Measurements from ENCODE around the gene NEK2.
"Not testable (repeated sequence)": the region's sequence is repeated elsewhere in the genome, so short reads cannot be mapped to it uniquely, and the experiment has no call there.

Gene NEK2

GRCh38 chr1:211695135-211695816, 19.9 kb upstream of the NEK2 start:
- DNase-seq (ENCODE audit: low read depth), result no peak

- not testable (repeated sequence) for DNase-seq (ENCODE audit: low read depth)
Measured at GRCh38 chr1:211693911-211694310, 18.5 kb upstream of the NEK2 start.

- no peak for DNase-seq (ENCODE audit: low read depth)
Measured at GRCh38 chr1:211688421-211688820, 13.0 kb upstream of the NEK2 start.

- DNase-seq (ENCODE audit: low read depth), result no peak
Measured at GRCh38 chr1:211687462-211688215, 12.2 kb upstream of the NEK2 start.

GRCh38 chr1:211685823-211686222, 10.4 kb upstream of the NEK2 start:
- DNase-seq (ENCODE audit: low read depth), result peak; percentile 9

GRCh38 chr1:211684791-211685190, 9.4 kb upstream of the NEK2 start:
- peak; percentile 35 for DNase-seq (ENCODE audit: low read depth)

GRCh38 chr1:211684331-211684730, 8.9 kb upstream of the NEK2 start:
- DNase-seq (ENCODE audit: low read depth), result no peak

GRCh38 chr1:211683396-211684297, 8.2 kb upstream of the NEK2 start:
- no peak for DNase-seq (ENCODE audit: low read depth)

GRCh38 chr1:211682186-211682585, 6.8 kb upstream of the NEK2 start:
- DNase-seq (ENCODE audit: low read depth), result not testable (repeated sequence)

- DNase-seq (ENCODE audit: low read depth), result peak; percentile 82
Measured at GRCh38 chr1:211680752-211681327, 5.4 kb upstream of the NEK2 start.

GRCh38 chr1:211677659-211678058, 2.2 kb upstream of the NEK2 start:
- DNase-seq (ENCODE audit: low read depth), result no peak

- no peak for DNase-seq (ENCODE audit: low read depth)
Measured at GRCh38 chr1:211676761-211677160, 1.3 kb upstream of the NEK2 start.

GRCh38 chr1:211676106-211676583, 724 bp upstream of the NEK2 start:
- no peak for DNase-seq (ENCODE audit: low read depth)

- DNase-seq (ENCODE audit: low read depth), result no peak
Measured at GRCh38 chr1:211667065-211667617, 8.3 kb downstream of the NEK2 start.

GRCh38 chr1:211660718-211661222, 14.7 kb downstream of the NEK2 start:
- no peak for DNase-seq (ENCODE audit: low read depth)

GRCh38 chr1:211656728-211657127, 18.7 kb downstream of the NEK2 start:
- DNase-seq (ENCODE audit: low read depth), result no peak

- DNase-seq (ENCODE audit: low read depth), result peak; percentile 79
Measured at GRCh38 chr1:211654838-211655787, 20.3 kb downstream of the NEK2 start.

- DNase-seq (ENCODE audit: low read depth), result peak; percentile 29
Measured at GRCh38 chr1:211653959-211654496, 21.4 kb downstream of the NEK2 start.

GRCh38 chr1:211653293-211653692, 22.1 kb downstream of the NEK2 start:
- DNase-seq (ENCODE audit: low read depth), result no peak

- no peak for DNase-seq (ENCODE audit: low read depth)
Measured at GRCh38 chr1:211652371-211652770, 23.1 kb downstream of the NEK2 start.
